HepG2 (cell line): Measurements from ENCODE around the gene RBM47. TPM values are rescaled to one million over a fixed set of nuclear protein-coding genes. Genes with fewer than 3 reads are reported as not detected.
A peak's percentile ranks its signal among the peaks of the same experiment; 100 is the strongest.

ENCODE experiments used
- CAMTA2 ChIP-seq: sonication (generic); formaldehyde crosslinking; IDR thresholded peaks from 2 replicates; pipeline ENCODE4 v1.4.0; 2020; ENCODE audit warnings: mild to moderate bottlenecking, missing genetic modification reagents, borderline replicate concordance
- HMGXB3 ChIP-seq: sonication (generic); formaldehyde crosslinking; IDR thresholded peaks from 2 replicates; pipeline ENCODE4 v1.4.0; 2020; ENCODE audit warnings: missing genetic modification reagents, borderline replicate concordance
- JUND ChIP-seq: sonication (generic); formaldehyde crosslinking; IDR thresholded peaks from 2 replicates; pipeline ENCODE4 v1.8.0; 2022; ENCODE audit warnings: mild to moderate bottlenecking, missing genetic modification reagents
- MXD4 ChIP-seq: IDR thresholded peaks from 2 replicates; pipeline ENCODE4 v1.6.1; 2016; ENCODE audit warnings: mild to moderate bottlenecking, missing biosample characterization, missing genetic modification reagents
- NCOR1 ChIP-seq: fragments of 200-600 bp; sonication (generic); IDR thresholded peaks from 2 replicates; pipeline ENCODE4 v1.7.0; 2017; ENCODE audit warnings: antibody characterized with exemption, low read length, borderline replicate concordance
- PAWR ChIP-seq: sonication (generic); formaldehyde crosslinking; IDR thresholded peaks from 2 replicates; pipeline ENCODE4 v1.4.0; 2020; ENCODE audit warnings: missing genetic modification reagents, mild to moderate bottlenecking, borderline replicate concordance
- SAFB2 ChIP-seq: sonication (generic); formaldehyde crosslinking; IDR thresholded peaks from 2 replicates; pipeline ENCODE4 v1.5.1; 2020; ENCODE audit warnings: missing genetic modification reagents, low read depth, mild to moderate bottlenecking, borderline replicate concordance
- SKIL ChIP-seq: sonication (generic); formaldehyde crosslinking; IDR thresholded peaks from 2 replicates; pipeline ENCODE4 v1.8.0; 2022; ENCODE audit warnings: missing genetic modification reagents, mild to moderate bottlenecking, moderate library complexity, borderline replicate concordance
- ZFP90 ChIP-seq: sonication (generic); formaldehyde crosslinking; IDR thresholded peaks from 2 replicates; pipeline ENCODE4 v1.8.0; 2022; ENCODE audit warnings: missing genetic modification reagents, mild to moderate bottlenecking, inconsistent platforms, borderline replicate concordance
- ZIK1 ChIP-seq: sonication (generic); formaldehyde crosslinking; IDR thresholded peaks from 2 replicates; pipeline ENCODE4 v1.5.0; 2020; ENCODE audit warnings: mild to moderate bottlenecking, low read depth, missing genetic modification reagents, borderline replicate concordance
- ZNF513 ChIP-seq: sonication (generic); formaldehyde crosslinking; conservative IDR thresholded peaks from 2 replicates; pipeline ENCODE4 v1.5.0; 2020; ENCODE audit warnings: missing genetic modification reagents
- ZNF563 ChIP-seq: sonication (generic); formaldehyde crosslinking; IDR thresholded peaks from 2 replicates; pipeline ENCODE4 v1.8.0; 2022; ENCODE audit warnings: mild to moderate bottlenecking, moderate library complexity, missing genetic modification reagents
- polyA plus RNA-seq, 8 experiments: library from polyadenylated mRNA; depleted of rRNA in 3 of 8; stranded (reverse) in 7 of 8; unstranded in 1 of 8; fragments of >200 nt; fragmentation: Illumina TruSeq in 4 of 8; extraction: Trizol in 4 of 8; gene quantifications; 2 replicates each; pipeline versions ENCODE4 v1.2.1 to v1.2.3, GENCODE V29; 2011 to 2016; ENCODE audit warnings: low read depth in 4 of 8, missing spikeins in 1 of 8, mixed read lengths in 1 of 8; ENCODE audit not compliant: insufficient read depth in 1 of 8
- total RNA-seq, 5 experiments: library from RNA; depleted of rRNA; stranded (reverse); fragments of >200 nt; fragmentation: Illumina TruSeq; extraction: Trizol; gene quantifications; 2 replicates each; pipeline ENCODE4 v1.2.3, GENCODE V29; 2016; ENCODE audit warnings: low read depth in 1 of 5
- TF ChIP-seq, protein P1 (sequence below): sonication (generic); formaldehyde crosslinking; IDR thresholded peaks from 2 replicates; pipeline ENCODE4 v1.5.1; 2020; ENCODE audit warnings: missing genetic modification reagents, mild to moderate bottlenecking, borderline replicate concordance
- TF ChIP-seq, protein P2 (sequence below): sonication (generic); formaldehyde crosslinking; IDR thresholded peaks from 2 replicates; pipeline ENCODE4 v1.4.0; 2020; ENCODE audit warnings: mild to moderate bottlenecking, missing genetic modification reagents
- TF ChIP-seq, protein P3 (sequence below): sonication (generic); formaldehyde crosslinking; IDR thresholded peaks from 2 replicates; pipeline ENCODE4 v1.8.1; 2023; ENCODE audit warnings: missing genetic modification reagents, mild to moderate bottlenecking, borderline replicate concordance

The RBM47 gene
- total and polyA plus RNA-seq, 2 of the 13 experiments (the other 11 are each of a cell fraction or from before 2014, with no cell fraction given) = 1.2 to 2.5 TPM

GRCh38 chr4:40576651-40577480 is 52.8 kb downstream of the RBM47 start (continued):
- TF ChIP-seq ZFP90 (no peak), ZNF563 (no peak), SAFB2 (no peak), ZNF513 (CRISPR knock-in tag) (no peak), MXD4 (CRISPR knock-in tag) (no peak; the same call in none of the 2 replicates), PAWR (CRISPR knock-in tag) (no peak), NCOR1 (peak; percentile 94), CAMTA2 (no peak), ZIK1 (CRISPR knock-in tag) (no peak), JUND (CRISPR knock-in tag) (no peak), SKIL (CRISPR knock-in tag) (no peak), HMGXB3 (no peak)
- TF ChIP-seq, protein P1, sequence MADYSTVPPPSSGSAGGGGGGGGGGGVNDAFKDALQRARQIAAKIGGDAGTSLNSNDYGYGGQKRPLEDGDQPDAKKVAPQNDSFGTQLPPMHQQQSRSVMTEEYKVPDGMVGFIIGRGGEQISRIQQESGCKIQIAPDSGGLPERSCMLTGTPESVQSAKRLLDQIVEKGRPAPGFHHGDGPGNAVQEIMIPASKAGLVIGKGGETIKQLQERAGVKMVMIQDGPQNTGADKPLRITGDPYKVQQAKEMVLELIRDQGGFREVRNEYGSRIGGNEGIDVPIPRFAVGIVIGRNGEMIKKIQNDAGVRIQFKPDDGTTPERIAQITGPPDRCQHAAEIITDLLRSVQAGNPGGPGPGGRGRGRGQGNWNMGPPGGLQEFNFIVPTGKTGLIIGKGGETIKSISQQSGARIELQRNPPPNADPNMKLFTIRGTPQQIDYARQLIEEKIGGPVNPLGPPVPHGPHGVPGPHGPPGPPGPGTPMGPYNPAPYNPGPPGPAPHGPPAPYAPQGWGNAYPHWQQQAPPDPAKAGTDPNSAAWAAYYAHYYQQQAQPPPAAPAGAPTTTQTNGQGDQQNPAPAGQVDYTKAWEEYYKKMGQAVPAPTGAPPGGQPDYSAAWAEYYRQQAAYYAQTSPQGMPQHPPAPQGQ = no peak
- TF ChIP-seq, protein P2, sequence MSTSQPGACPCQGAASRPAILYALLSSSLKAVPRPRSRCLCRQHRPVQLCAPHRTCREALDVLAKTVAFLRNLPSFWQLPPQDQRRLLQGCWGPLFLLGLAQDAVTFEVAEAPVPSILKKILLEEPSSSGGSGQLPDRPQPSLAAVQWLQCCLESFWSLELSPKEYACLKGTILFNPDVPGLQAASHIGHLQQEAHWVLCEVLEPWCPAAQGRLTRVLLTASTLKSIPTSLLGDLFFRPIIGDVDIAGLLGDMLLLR (CRISPR knock-in tag) = no peak
- TF ChIP-seq, protein P3, sequence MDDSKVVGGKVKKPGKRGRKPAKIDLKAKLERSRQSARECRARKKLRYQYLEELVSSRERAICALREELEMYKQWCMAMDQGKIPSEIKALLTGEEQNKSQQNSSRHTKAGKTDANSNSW (CRISPR knock-in tag) = no peak
